ENCODE measurements around the gene INSYN1.

DNA sequence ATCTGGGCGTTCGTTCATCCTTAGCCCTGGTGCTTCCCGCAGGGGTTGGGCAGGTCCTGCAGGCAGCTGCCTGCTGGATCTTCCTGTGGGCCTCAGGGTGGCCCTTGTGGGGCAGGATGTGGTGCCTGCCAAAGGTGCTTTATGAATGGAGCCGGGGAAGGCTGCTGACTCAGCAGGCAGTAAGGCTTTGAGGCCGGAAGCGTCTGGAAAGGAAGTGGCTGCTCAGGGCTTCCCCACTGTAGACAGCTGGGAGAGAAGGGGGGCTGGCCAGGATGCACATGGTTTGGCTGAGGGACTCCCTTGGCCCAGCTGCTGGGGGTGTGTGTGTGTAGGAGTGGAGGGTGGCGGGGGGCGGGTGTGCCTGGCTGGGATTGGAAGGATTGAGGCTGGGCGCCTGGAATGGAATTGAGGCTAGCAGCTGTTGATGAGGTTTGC is 56.1 kb downstream of the INSYN1 start:
- TF ChIP-seq POLR2A (IDR thresholded peaks at IDR 0.05; ENCODE audit: low read depth, low read length), result no peak
- TF ChIP-seq POLR2AphosphoS5 (IDR thresholded peaks at IDR 0.05; ENCODE audit: low read depth, low read length), result no peak
- TF ChIP-seq TAF1 (IDR thresholded peaks at IDR 0.05; ENCODE audit: borderline replicate concordance, low read depth, low read length), result no peak
